Measurements from ENCODE around the gene ACP6.
"Not testable (repeated sequence)": the region's sequence is repeated elsewhere in the genome, so short reads cannot be mapped to it uniquely, and the experiment has no call there.

The ACP6 gene

DNA sequence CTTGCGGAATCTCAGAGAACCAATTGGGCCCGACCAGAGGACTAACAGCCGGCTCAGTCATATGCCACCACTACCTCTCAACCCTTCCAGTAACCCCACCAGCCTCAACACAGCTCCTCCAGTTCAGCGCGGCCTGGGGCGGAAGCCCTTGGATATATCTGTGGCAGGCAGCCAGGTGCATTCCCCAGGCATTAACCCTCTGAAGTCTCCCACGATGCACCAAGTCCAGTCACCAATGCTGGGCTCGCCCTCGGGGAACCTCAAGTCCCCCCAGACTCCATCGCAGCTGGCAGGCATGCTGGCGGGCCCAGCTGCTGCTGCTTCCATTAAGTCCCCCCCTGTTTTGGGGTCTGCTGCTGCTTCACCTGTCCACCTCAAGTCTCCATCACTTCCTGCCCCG lies 49.8 kb downstream of the ACP6 start:
- H3K9me3 Mint-ChIP-seq, result no peaks in the 10 kb centered on the region
- peak overlapping the region; percentile 18 for H3K27ac Mint-ChIP-seq
- peaks cover 96% of the 10 kb centered on the region for H3K36me3 Mint-ChIP-seq (ENCODE audit: low read depth)
- peaks cover 36% of the 10 kb centered on the region for H3K4me1 Mint-ChIP-seq (ENCODE audit: low read depth)
- H3K4me3 Mint-ChIP-seq, result no peak overlapping the region
- no peaks in the 10 kb centered on the region for H3K27me3 Mint-ChIP-seq
- no peak for DNase-seq

DNA sequence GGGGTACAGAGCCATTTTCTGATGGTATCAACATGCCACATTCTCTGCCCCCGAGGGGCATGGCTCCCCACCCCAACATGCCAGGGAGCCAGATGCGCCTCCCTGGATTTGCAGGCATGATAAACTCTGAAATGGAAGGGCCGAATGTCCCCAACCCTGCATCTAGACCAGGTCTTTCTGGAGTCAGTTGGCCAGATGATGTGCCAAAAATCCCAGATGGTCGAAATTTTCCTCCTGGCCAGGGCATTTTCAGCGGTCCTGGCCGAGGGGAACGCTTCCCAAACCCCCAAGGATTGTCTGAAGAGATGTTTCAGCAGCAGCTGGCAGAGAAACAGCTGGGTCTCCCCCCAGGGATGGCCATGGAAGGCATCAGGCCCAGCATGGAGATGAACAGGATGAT lies 50.6 kb downstream of the ACP6 start:
- no peaks in the 10 kb centered on the region for H3K9me3 Mint-ChIP-seq
- no peak for DNase-seq
- H3K4me1 Mint-ChIP-seq (ENCODE audit: low read depth), result peaks cover 34% of the 10 kb centered on the region
- H3K27ac Mint-ChIP-seq, result no peak overlapping the region
- H3K4me3 Mint-ChIP-seq, result no peak overlapping the region
- H3K27me3 Mint-ChIP-seq, result no peaks in the 10 kb centered on the region
- peaks cover 97% of the 10 kb centered on the region for H3K36me3 Mint-ChIP-seq (ENCODE audit: low read depth)

DNA sequence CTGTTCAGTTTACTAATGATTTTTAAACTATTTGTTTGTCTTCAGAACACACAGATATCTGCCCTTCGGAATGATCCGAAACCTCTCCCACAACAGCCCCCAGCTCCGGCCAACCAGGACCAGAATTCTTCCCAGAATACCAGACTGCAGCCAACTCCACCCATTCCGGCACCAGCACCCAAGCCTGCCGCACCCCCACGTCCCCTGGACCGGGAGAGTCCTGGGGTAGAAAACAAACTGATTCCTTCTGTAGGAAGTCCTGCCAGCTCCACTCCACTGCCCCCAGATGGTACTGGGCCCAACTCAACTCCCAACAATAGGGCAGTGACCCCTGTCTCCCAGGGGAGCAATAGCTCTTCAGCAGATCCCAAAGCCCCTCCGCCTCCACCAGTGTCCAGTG lies 51.6 kb downstream of the ACP6 start:
- Mint-ChIP-seq H3K4me1 (ENCODE audit: low read depth) (peaks cover 34% of the 10 kb centered on the region), H3K36me3 (ENCODE audit: low read depth) (peaks cover 97% of the 10 kb centered on the region), H3K9me3 (no peaks in the 10 kb centered on the region), H3K27ac (peak overlapping the region; percentile 84), H3K27me3 (no peaks in the 10 kb centered on the region), H3K4me3 (peak overlapping the region; percentile 25)
- no peak for DNase-seq

DNA sequence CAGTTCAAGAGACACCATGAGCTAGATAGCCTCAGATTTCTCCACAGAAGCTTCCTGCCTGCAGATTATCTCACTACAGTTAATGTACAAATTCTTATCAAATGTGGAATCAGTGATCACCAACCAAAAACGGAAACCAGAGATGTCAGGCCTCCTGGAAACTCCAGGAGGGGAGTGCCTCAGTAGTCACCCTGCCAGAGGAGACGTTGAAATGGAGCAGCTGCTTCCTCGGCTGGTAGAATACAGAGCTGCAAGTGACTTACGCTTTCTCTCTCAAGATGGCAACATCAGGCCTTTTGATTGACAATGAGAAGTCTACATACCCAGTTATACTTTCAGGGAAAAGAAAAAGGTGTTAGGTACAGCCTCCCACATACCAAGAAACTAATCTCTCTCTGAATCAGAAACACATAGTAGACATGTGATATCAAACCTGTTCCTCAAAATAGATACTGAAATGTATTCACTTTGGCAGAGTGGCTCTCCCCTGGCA lies 52.2 kb downstream of the ACP6 start:
- peak overlapping the region; percentile 32 for H3K4me3 Mint-ChIP-seq

DNA sequence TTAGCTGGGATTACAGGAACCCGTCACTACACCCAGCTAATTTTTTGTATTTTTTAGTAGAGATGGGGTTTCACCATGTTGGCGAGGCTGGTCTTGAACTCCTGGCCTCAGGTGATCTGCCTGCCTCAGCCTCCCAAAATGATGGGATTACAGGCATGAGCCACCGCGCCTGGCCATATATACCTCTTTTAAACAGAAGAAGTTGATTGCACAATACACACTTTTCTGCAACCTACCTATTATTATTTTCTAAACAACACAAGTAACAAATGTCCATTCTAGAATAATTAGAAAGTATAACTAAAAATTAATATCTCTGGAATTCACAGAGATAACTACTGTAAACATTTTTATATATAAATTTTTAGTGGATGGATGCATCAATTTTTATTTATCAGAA lies 55.4 kb downstream of the ACP6 start:
- DNase-seq, H3K27me3 Mint-ChIP-seq, H3K9me3 Mint-ChIP-seq, H3K4me3 Mint-ChIP-seq, H3K27ac Mint-ChIP-seq: not testable (repeated sequence)
- Mint-ChIP-seq H3K36me3 (ENCODE audit: low read depth) (peaks cover 96% of the 10 kb centered on the region), H3K4me1 (ENCODE audit: low read depth) (peaks cover 35% of the 10 kb centered on the region)

More for the DNA sequence above, 52.2 kb downstream of the ACP6 start:
- H3K36me3 Mint-ChIP-seq (ENCODE audit: low read depth), result peaks cover 98% of the 10 kb centered on the region
- peak overlapping the region; percentile 84 for H3K27ac Mint-ChIP-seq
- H3K27me3 Mint-ChIP-seq, result no peaks in the 10 kb centered on the region
- peaks cover 37% of the 10 kb centered on the region for H3K4me1 Mint-ChIP-seq (ENCODE audit: low read depth)
- H3K9me3 Mint-ChIP-seq, result no peaks in the 10 kb centered on the region
- DNase-seq, result peak; percentile 49

DNA sequence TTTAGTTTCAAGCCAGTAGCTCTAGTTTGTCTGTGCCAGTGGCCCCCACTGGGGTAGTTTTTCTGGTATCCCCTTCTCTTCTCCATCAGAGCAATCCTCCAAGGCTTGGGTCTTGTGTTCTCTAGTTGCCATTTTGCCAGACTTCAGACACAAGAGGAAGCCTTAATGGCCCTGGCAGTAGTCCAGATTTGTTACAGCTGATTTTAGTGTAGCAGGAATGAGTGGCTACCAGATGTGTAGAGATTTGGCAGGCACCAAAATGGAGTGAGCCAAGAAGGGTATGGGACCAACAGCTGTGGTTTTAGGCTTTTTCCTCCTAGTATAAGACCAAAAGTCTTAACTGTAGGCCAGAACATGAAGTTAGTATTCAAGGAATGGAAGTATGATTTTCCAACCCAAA lies 56.8 kb downstream of the ACP6 start:
- peaks cover 31% of the 10 kb centered on the region for H3K4me1 Mint-ChIP-seq (ENCODE audit: low read depth)
- no peak for DNase-seq
- H3K9me3 Mint-ChIP-seq, result no peaks in the 10 kb centered on the region
- H3K4me3 Mint-ChIP-seq, result no peak overlapping the region
- no peaks in the 10 kb centered on the region for H3K27me3 Mint-ChIP-seq
- H3K27ac Mint-ChIP-seq, result peak overlapping the region; percentile 20
- H3K36me3 Mint-ChIP-seq (ENCODE audit: low read depth), result peaks cover 95% of the 10 kb centered on the region

DNA sequence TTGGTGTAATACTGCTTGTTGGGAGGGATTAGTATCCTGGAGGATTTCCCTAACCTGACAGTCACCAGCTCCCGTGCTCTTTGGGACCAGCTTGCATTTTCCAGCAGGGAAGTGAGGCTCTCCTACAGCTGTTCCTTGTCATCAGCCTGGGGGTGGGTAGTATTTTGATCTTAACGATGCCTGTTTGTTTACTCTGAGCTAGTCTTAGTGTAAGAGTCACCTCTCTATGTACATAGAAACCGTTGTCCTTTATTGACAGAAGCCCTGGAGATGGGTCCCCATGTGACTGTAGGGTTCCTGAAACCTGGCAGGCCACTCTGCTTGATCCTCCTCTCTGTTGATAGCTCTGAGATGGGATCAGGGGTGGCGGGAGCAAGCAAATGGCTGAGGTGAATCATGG lies 58.0 kb downstream of the ACP6 start:
- no peak overlapping the region for H3K4me3 Mint-ChIP-seq
- peaks cover 19% of the 10 kb centered on the region for H3K4me1 Mint-ChIP-seq (ENCODE audit: low read depth)
- H3K27ac Mint-ChIP-seq, result no peak overlapping the region
- DNase-seq, result no peak
- H3K36me3 Mint-ChIP-seq (ENCODE audit: low read depth), result peaks cover 95% of the 10 kb centered on the region
- H3K27me3 Mint-ChIP-seq, result no peaks in the 10 kb centered on the region
- no peaks in the 10 kb centered on the region for H3K9me3 Mint-ChIP-seq

DNA sequence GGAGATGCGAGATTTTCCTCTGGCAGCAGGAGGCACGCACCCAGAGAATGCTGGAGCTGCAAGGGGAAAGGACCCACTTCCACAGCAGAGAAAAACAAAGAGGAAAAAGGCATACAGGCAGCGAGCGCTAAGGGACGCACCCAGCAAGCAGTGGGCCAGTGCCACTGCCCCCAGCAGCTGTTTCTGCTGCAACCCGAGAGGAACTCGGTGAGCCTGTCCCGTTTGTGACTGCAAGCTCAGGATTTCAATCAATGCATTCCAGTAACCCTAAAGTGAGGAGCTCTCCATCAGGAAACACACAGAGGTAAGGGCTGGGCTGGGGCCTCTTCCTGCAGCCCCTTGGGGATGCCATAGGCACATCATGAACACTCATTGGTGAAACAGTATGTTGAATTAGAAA lies 58.7 kb downstream of the ACP6 start:
- Mint-ChIP-seq H3K36me3 (ENCODE audit: low read depth) (peaks cover 95% of the 10 kb centered on the region), H3K27me3 (no peaks in the 10 kb centered on the region), H3K27ac (no peak overlapping the region), H3K4me3 (no peak overlapping the region), H3K4me1 (ENCODE audit: low read depth) (peaks cover 12% of the 10 kb centered on the region), H3K9me3 (no peaks in the 10 kb centered on the region)
- DNase-seq, result no peak

DNA sequence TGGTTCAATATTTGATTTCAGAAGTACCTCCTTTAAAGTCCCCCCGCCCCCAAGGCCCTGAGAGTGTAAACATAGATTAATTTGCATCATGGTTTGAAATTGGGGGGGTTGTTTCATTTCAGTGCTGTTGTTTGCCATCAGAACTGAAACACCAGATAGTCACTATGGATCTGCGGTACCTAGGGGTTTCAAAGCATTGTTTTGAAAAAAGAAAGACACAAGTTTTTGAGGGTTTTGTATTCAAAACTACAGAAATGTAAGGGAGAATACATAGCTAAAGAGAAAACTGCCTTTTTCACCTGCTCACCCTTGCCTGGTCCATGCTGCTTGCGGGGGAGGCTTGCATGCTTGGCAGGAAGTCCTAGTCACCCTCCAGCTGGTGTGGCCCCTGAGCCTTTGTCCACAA lies 59.3 kb downstream of the ACP6 start:
- H3K9me3 Mint-ChIP-seq, result no peaks in the 10 kb centered on the region
- no peak overlapping the region for H3K4me3 Mint-ChIP-seq
- H3K36me3 Mint-ChIP-seq (ENCODE audit: low read depth), result peaks cover 95% of the 10 kb centered on the region
- no peak for DNase-seq
- no peak overlapping the region for H3K27ac Mint-ChIP-seq
- H3K4me1 Mint-ChIP-seq (ENCODE audit: low read depth), result peaks cover 11% of the 10 kb centered on the region
- H3K27me3 Mint-ChIP-seq, result no peaks in the 10 kb centered on the region

DNA sequence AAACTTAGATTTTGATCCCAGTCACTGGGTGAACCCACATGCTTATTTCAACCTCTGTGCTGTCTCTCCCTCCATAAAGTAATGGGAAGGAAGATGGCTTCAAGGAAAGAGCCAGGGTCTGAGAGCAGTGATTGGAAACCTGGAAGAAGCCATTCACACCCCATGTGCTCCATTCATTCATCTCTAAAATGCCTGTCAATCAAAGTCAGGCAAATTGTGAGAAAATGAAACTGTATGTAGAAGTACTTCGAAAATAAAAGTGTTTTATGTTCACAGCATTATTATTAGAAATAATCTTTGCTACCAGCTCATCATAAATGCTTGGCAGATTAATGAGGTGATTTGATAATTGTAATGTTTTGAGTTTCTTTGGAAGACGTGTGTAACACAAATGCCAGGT lies 61.0 kb downstream of the ACP6 start:
- H3K27me3 Mint-ChIP-seq, result no peaks in the 10 kb centered on the region
- H3K4me3 Mint-ChIP-seq, result no peak overlapping the region
- H3K9me3 Mint-ChIP-seq, result no peaks in the 10 kb centered on the region
- peaks cover 97% of the 10 kb centered on the region for H3K36me3 Mint-ChIP-seq (ENCODE audit: low read depth)
- DNase-seq, result no peak
- no peak overlapping the region for H3K27ac Mint-ChIP-seq
- H3K4me1 Mint-ChIP-seq (ENCODE audit: low read depth), result peaks cover 12% of the 10 kb centered on the region

DNA sequence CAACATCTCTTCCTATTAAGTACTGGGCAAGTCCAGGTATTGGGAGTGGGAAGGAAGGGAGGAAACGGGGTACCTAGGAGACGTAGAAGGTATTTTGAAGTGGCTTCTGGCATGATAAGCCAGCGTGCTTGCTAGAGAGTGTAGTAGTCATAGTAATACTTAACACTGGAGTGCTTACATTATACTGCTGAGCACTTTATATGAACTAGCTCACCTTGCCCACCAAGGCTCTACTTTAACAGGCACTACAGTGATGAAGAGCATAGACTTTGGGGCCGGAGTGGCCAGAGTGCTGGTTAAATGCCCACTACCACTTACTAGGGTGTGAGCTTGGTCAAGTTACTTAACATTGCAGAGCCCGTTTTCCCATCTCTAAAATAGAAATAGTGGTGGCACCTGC lies 61.7 kb downstream of the ACP6 start:
- no peak overlapping the region for H3K4me3 Mint-ChIP-seq
- no peak overlapping the region for H3K27ac Mint-ChIP-seq
- DNase-seq, result no peak
- no peaks in the 10 kb centered on the region for H3K9me3 Mint-ChIP-seq
- H3K27me3 Mint-ChIP-seq, result no peaks in the 10 kb centered on the region
- peaks cover 17% of the 10 kb centered on the region for H3K4me1 Mint-ChIP-seq (ENCODE audit: low read depth)
- H3K36me3 Mint-ChIP-seq (ENCODE audit: low read depth), result peaks cover 89% of the 10 kb centered on the region

DNA sequence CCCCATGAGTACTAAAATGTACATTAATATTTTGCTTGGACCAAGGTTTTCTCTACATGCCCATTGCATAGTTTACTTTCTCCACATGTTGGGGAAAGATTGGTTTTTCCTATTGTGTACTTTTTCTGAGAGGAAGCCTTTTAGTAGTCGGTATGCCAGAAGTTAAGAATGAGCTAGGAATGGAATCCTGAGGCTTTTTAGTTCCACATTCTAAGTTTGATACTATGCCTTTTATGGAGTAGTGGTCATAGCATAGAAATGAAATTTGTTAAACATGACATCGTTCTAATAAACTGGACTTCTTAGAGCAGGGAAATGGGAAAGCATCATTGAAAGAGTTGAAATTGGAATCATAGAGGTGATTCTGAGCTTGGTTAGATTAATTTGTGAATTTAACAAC lies 64.7 kb downstream of the ACP6 start:
- Mint-ChIP-seq H3K4me1 (ENCODE audit: low read depth) (peaks cover 33% of the 10 kb centered on the region), H3K36me3 (ENCODE audit: low read depth) (peaks cover 60% of the 10 kb centered on the region), H3K27ac (no peak overlapping the region), H3K27me3 (no peaks in the 10 kb centered on the region), H3K4me3 (no peak overlapping the region), H3K9me3 (no peaks in the 10 kb centered on the region)
- no peak for DNase-seq

DNA sequence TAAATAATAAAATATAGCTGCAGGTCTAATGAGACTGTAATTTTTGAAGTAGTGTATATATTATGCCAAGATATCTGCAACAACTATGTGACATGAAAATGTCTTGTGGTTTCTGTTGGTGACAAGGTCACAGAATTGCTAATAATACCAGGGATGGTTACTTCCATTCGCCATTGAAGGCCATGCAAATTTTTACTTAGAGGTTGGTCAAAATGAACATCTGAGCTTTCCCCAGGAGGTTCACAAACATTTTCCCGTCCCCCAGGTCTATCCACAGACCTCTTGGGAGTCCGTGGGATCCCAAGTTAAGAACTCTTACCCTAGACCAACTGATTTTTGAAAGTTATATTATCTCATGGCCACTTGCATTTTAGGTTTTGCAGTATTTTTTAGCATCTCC lies 66.3 kb downstream of the ACP6 start:
- peaks cover 51% of the 10 kb centered on the region for H3K36me3 Mint-ChIP-seq (ENCODE audit: low read depth)
- no peak overlapping the region for H3K4me3 Mint-ChIP-seq
- no peaks in the 10 kb centered on the region for H3K9me3 Mint-ChIP-seq
- no peak for DNase-seq
- no peaks in the 10 kb centered on the region for H3K27me3 Mint-ChIP-seq
- no peak overlapping the region for H3K27ac Mint-ChIP-seq
- peaks cover 38% of the 10 kb centered on the region for H3K4me1 Mint-ChIP-seq (ENCODE audit: low read depth)

DNA sequence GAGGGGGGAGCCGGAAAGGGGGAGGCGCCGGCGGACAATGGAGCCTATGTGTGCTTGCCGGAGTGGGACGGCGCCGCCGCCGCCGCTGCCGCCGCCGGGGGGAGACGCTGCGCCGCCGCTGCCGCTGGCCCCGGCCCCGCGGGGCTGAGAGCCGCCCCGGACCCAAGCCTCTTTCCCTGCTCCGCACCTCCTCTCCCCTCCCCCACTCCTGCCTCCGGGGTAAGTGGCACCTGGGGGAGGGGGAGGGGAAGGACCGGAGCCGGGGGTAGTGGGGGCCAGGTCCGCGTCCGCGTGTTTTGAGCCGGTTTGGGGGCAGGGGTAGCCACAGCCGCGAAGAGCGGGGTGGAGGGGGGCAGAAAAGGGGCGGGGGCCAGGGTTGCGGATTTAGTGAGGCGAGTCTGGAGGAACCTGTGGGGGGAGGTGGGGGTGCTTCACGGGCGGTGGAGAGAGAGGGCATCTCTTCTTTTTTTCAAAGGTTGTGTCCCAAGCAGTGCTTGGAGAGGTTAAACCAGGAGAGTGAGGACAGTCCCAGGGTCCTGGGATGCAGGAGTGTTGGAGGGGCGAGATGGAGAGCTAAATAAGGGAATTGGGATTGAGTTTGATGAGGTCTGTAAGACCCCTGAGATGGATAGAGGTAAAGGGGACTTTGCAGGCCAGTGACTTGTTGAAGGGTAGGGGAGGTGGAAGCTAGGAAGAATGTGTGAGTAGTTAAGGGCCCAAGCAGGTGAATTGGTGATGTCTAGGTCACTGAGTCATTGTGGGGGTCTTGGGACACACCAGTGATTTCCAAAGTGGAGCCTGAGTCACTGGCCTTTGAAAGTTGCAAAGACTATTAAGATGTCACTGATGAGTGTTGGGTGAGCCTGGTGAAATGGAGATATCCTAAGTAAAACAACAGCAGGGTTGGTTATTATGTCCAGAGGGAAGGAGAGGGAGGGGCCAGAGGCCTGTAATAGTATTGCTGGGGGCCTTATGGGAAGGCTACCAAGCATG lies 69.9 kb downstream of the ACP6 start:
- DNase-seq, result no peak

DNA sequence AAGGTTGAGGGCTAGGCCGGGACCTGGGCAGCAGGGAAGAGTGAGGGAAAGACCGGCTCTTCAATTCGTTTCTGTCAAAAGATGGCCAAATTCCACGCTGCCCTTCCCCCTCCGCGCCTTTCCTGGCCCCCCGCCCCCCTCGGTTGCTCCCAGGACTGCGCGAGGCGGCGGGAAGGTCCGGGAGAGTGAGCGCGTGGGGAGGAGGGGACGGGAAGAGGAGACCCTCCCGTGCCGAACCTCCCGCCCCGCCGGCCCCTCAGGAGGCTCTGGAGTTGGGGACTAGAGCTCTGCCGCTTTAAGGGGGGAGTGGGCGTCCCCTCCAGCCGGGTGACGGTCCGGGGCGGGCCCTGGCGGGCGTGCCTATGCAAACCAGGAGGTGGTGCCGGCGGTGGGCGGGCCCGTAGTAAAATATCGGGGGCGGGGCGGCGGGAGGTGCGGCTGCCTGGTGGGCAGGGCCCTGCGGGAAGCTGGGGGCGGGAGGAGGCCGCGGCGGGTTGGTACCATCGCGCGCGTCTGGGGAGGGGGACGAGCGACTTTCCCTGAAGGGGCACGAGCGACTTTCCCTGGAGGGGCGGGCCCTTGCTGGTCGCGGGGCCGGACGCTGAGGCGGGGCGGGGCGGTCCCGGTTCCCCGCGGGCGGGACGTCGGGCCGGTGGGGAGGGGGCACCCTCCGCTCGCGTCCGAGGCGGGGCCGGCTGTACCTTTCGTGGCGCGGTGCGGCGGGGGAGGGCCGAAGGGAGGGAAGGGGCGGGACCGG lies 70.8 kb downstream of the ACP6 start:
- H3K36me3 Mint-ChIP-seq (ENCODE audit: low read depth), result peaks cover 7% of the 10 kb centered on the region
- no peaks in the 10 kb centered on the region for H3K9me3 Mint-ChIP-seq
- H3K27me3 Mint-ChIP-seq, result no peaks in the 10 kb centered on the region
- H3K4me3 Mint-ChIP-seq, result peak overlapping the region; percentile 90
- H3K27ac Mint-ChIP-seq, result peak overlapping the region; percentile 93
- peaks cover 45% of the 10 kb centered on the region for H3K4me1 Mint-ChIP-seq (ENCODE audit: low read depth)
- DNase-seq, result peak; percentile 98

More for the DNA sequence above, 69.9 kb downstream of the ACP6 start:
- peak overlapping the region; percentile 94 for H3K27ac Mint-ChIP-seq
- peak overlapping the region; percentile 90 for H3K4me3 Mint-ChIP-seq
- peaks cover 16% of the 10 kb centered on the region for H3K36me3 Mint-ChIP-seq (ENCODE audit: low read depth)
- H3K9me3 Mint-ChIP-seq, result no peaks in the 10 kb centered on the region
- H3K27me3 Mint-ChIP-seq, result no peaks in the 10 kb centered on the region
- peaks cover 50% of the 10 kb centered on the region for H3K4me1 Mint-ChIP-seq (ENCODE audit: low read depth)

All from activated T-cell treated with anti-CD3 and anti-CD28 coated beads, Interleukin-2, amount 50 U/mL, for 24 hours (primary cell).